Activated CD4-positive, alpha-beta memory T cell treated with anti-CD3 and anti-CD28 coated beads, Interleukin-2, amount 10 ng/mL, durations not matched to agents 7 days and 5 days (primary cell): ENCODE results near the gene CHST11. TPM values are rescaled to one million over a fixed set of nuclear protein-coding genes. Genes with fewer than 3 reads are reported as not detected.

Experiments
- CTCF ChIA-PET: fragments of 350-600 bp; sonication (Branson Sonifier 250); formaldehyde crosslinking; loops from one replicate; lab custom pipeline; 2021; ENCODE audit warnings: antibody characterized with exemption, inconsistent platforms; lab: Charles Lee
- POLR2A ChIA-PET: fragments of 350-600 bp; sonication (Branson Sonifier 250); formaldehyde crosslinking; loops from one replicate; lab custom pipeline; 2021; ENCODE audit warnings: antibody characterized with exemption; lab: Charles Lee
- DNase-seq: peaks from one replicate; pipeline ENCODE4 v3.0.0-alpha.2; 2020
- H3K27ac Mint-ChIP-seq: one replicate; pipeline ENCODE4 v1.8.0; 2021; ENCODE audit warnings: mild to moderate bottlenecking, mixed read lengths
- H3K27me3 Mint-ChIP-seq: one replicate; pipeline ENCODE4 v1.8.0; 2021; ENCODE audit warnings: mixed read lengths
- H3K36me3 Mint-ChIP-seq: one replicate; pipeline ENCODE4 v1.8.0; 2021; ENCODE audit warnings: low read depth, mixed read lengths
- H3K4me1 Mint-ChIP-seq: one replicate; pipeline ENCODE4 v1.8.0; 2021; ENCODE audit warnings: mixed read lengths
- H3K4me3 Mint-ChIP-seq: one replicate; pipeline ENCODE4 v1.8.0; 2021; ENCODE audit warnings: mild to moderate bottlenecking, mixed read lengths
- H3K9me3 Mint-ChIP-seq: one replicate; pipeline ENCODE4 v1.8.0; 2021; ENCODE audit warnings: mixed read lengths
- total RNA-seq, 2 experiments: library from RNA; stranded (reverse); gene quantifications; one replicate each; pipeline ENCODE4 v1.2.3, GENCODE V29; 2021

Gene CHST11
- total RNA-seq, 2 experiments from 2014 or later = 124 to 125 TPM

GRCh38 chr12:104593482-104593881, 136.7 kb downstream of the CHST11 start:
- peaks cover 1% of the 10 kb centered on the region for H3K9me3 Mint-ChIP-seq
- H3K4me3 Mint-ChIP-seq = no peak overlapping the region
- peaks cover 22% of the 10 kb centered on the region for H3K36me3 Mint-ChIP-seq
- POLR2A ChIA-PET = interaction anchor here (1.1 kb wide), 1 partner anchor 10 kb away, joined by 3 read pairs; no protein-coding TSS in a partner anchor
- H3K4me1 Mint-ChIP-seq = peaks cover 11% of the 10 kb centered on the region
- no peaks in the 10 kb centered on the region for H3K27me3 Mint-ChIP-seq
- CTCF ChIA-PET = interaction anchor here (0.9 kb wide), 1 partner anchor 197 kb away, joined by 3 read pairs; no protein-coding TSS in a partner anchor
- H3K27ac Mint-ChIP-seq = no peak overlapping the region
- no peak for DNase-seq

- DNase-seq = no peak
- Mint-ChIP-seq H3K36me3 (peaks cover 11% of the 10 kb centered on the region), H3K4me1 (peaks cover 19% of the 10 kb centered on the region), H3K27ac (no peak overlapping the region), H3K4me3 (no peak overlapping the region), H3K9me3 (no peaks in the 10 kb centered on the region), H3K27me3 (no peaks in the 10 kb centered on the region)
- POLR2A ChIA-PET = interaction anchor here (1.2 kb wide), 1 partner anchor 8 kb away, joined by 3 read pairs; no protein-coding TSS in a partner anchor
- CTCF ChIA-PET = interaction anchor here (0.6 kb wide), 1 partner anchor 136 kb away, joined by 3 read pairs; no protein-coding TSS in a partner anchor
Observed at GRCh38 chr12:104596134-104596799, 139.5 kb downstream of the CHST11 start.

GRCh38 chr12:104596898-104597843, 140.4 kb downstream of the CHST11 start:
- POLR2A ChIA-PET = no interaction called here
- Mint-ChIP-seq H3K27ac (no peak overlapping the region), H3K27me3 (no peaks in the 10 kb centered on the region), H3K36me3 (peaks cover 20% of the 10 kb centered on the region), H3K4me3 (no peak overlapping the region), H3K9me3 (no peaks in the 10 kb centered on the region), H3K4me1 (peaks cover 28% of the 10 kb centered on the region)
- no peak for DNase-seq
- CTCF ChIA-PET = no interaction called here

- Mint-ChIP-seq H3K27me3 (no peaks in the 10 kb centered on the region), H3K4me1 (peaks cover 42% of the 10 kb centered on the region), H3K36me3 (peaks cover 34% of the 10 kb centered on the region), H3K4me3 (no peak overlapping the region), H3K9me3 (no peaks in the 10 kb centered on the region), H3K27ac (no peak overlapping the region)
- ChIA-PET CTCF (no interaction called here), POLR2A (no interaction called here)
- DNase-seq = no peak
Observed at GRCh38 chr12:104598342-104599271, 141.9 kb downstream of the CHST11 start.

GRCh38 chr12:104599272-104600035, 142.7 kb downstream of the CHST11 start:
- H3K4me1 Mint-ChIP-seq = peaks cover 51% of the 10 kb centered on the region
- ChIA-PET CTCF (no interaction called here), POLR2A (no interaction called here)
- H3K27me3 Mint-ChIP-seq = no peaks in the 10 kb centered on the region
- H3K4me3 Mint-ChIP-seq = no peak overlapping the region
- DNase-seq = no peak
- no peak overlapping the region for H3K27ac Mint-ChIP-seq
- H3K36me3 Mint-ChIP-seq = peaks cover 38% of the 10 kb centered on the region
- H3K9me3 Mint-ChIP-seq = no peaks in the 10 kb centered on the region

GRCh38 chr12:104600036-104600712, 143.4 kb downstream of the CHST11 start:
- H3K4me1 Mint-ChIP-seq = peaks cover 58% of the 10 kb centered on the region
- no peak for DNase-seq
- H3K9me3 Mint-ChIP-seq = no peaks in the 10 kb centered on the region
- ChIA-PET CTCF (no interaction called here), POLR2A (no interaction called here)
- H3K27me3 Mint-ChIP-seq = no peaks in the 10 kb centered on the region
- H3K4me3 Mint-ChIP-seq = no peak overlapping the region
- no peak overlapping the region for H3K27ac Mint-ChIP-seq
- H3K36me3 Mint-ChIP-seq = peaks cover 38% of the 10 kb centered on the region

- Mint-ChIP-seq H3K9me3 (no peaks in the 10 kb centered on the region), H3K4me1 (peaks cover 64% of the 10 kb centered on the region), H3K36me3 (peaks cover 42% of the 10 kb centered on the region), H3K27me3 (no peaks in the 10 kb centered on the region), H3K27ac (peak overlapping the region; percentile 65), H3K4me3 (no peak overlapping the region)
- no peak for DNase-seq
- ChIA-PET POLR2A (interaction anchor here (1.0 kb wide), 1 partner anchor 32 kb away, joined by 3 read pairs; no protein-coding TSS in a partner anchor), CTCF (no interaction called here)
Observed at GRCh38 chr12:104600790-104601739, 144.3 kb downstream of the CHST11 start.

- Mint-ChIP-seq H3K27me3 (no peaks in the 10 kb centered on the region), H3K4me3 (no peak overlapping the region), H3K36me3 (peaks cover 52% of the 10 kb centered on the region), H3K4me1 (peaks cover 65% of the 10 kb centered on the region), H3K9me3 (no peaks in the 10 kb centered on the region), H3K27ac (peak overlapping the region; percentile 95)
- no peak for DNase-seq
- ChIA-PET POLR2A (interaction anchor here (1.0 kb wide), 1 partner anchor 34 kb away, joined by 3 read pairs; no protein-coding TSS in a partner anchor), CTCF (no interaction called here)
Observed at GRCh38 chr12:104602406-104602805, 145.7 kb downstream of the CHST11 start.

- ChIA-PET POLR2A (interaction anchor here (1.8 to 3.1 kb wide), 3 partner anchors 34 to 142 kb away, joined by 11 to 15 read pairs (median 12); no protein-coding TSS in a partner anchor), CTCF (no interaction called here)
- no peak overlapping the region for H3K4me3 Mint-ChIP-seq
Observed at GRCh38 chr12:104602896-104603295, 146.1 kb downstream of the CHST11 start.

GRCh38 chr12:104603545-104603973, 146.8 kb downstream of the CHST11 start:
- Mint-ChIP-seq H3K27me3 (no peaks in the 10 kb centered on the region), H3K9me3 (no peaks in the 10 kb centered on the region), H3K4me3 (peak overlapping the region; percentile 34), H3K36me3 (peaks cover 59% of the 10 kb centered on the region), H3K4me1 (peaks cover 69% of the 10 kb centered on the region), H3K27ac (peak overlapping the region; percentile 95)
- ChIA-PET CTCF (interaction anchor here (1.7 to 1.9 kb wide), 2 partner anchors 144 to 222 kb away, joined by 10 to 11 read pairs; no protein-coding TSS in a partner anchor), POLR2A (interaction anchor here (0.8 to 3.1 kb wide), 8 partner anchors 10 to 146 kb away, joined by 3 to 15 read pairs (median 8); partner anchors contain the start of gene CHST11)
- DNase-seq = no peak

More at GRCh38 chr12:104602896-104603295, 146.1 kb downstream of the CHST11 start:
- Mint-ChIP-seq H3K27ac (peak overlapping the region; percentile 95), H3K27me3 (no peaks in the 10 kb centered on the region), H3K36me3 (peaks cover 55% of the 10 kb centered on the region), H3K4me1 (peaks cover 67% of the 10 kb centered on the region), H3K9me3 (no peaks in the 10 kb centered on the region)
- DNase-seq = no peak
